PC-9 (cell line): ENCODE data around the gene ACSS2. TPM values are rescaled to one million over a fixed set of nuclear protein-coding genes. Genes with fewer than 3 reads are reported as not detected.

Experiments used
- BruUV-seq: library from RNA; stranded (reverse); fragments of 400-500 nt; replicated peaks from 2 replicates; lab custom pipeline; 2021; lab: Mats Ljungman, UMichigan
- CTCF ChIA-PET: fragments of 300-600 bp; sonication (Branson Sonifier 250); formaldehyde crosslinking; loops from one replicate; lab custom pipeline; 2022; ENCODE audit warnings: antibody characterized with exemption; lab: Charles Lee
- POLR2A ChIA-PET: fragments of 300-600 bp; sonication (Branson Sonifier 250); formaldehyde crosslinking; loops from one replicate; lab custom pipeline; 2022; ENCODE audit warnings: antibody characterized with exemption; ENCODE audit not compliant: unreplicated experiment; lab: Charles Lee
- DNase-seq, 2 experiments: peaks; one replicate each; pipeline versions ENCODE4 v3.0.0 to v3.0.0-alpha.2; 2015 to 2022; ENCODE audit warnings: mixed read lengths in 1 of 2
- H2AFZ ChIP-seq: fragments of 200-600 bp; sonication (generic); 2 replicates; pipeline ENCODE4 v1.8.1; 2017; ENCODE audit warnings: antibody characterized with exemption
- H3F3A ChIP-seq: fragments of 200-600 bp; sonication (generic); 2 replicates; pipeline ENCODE4 v1.8.1; 2017; ENCODE audit warnings: antibody characterized with exemption, mild to moderate bottlenecking, low read depth; ENCODE audit not compliant: insufficient read depth
- H3K27ac ChIP-seq: fragments of 200-600 bp; sonication (generic); 2 replicates; pipeline ENCODE4 v1.6.1; 2016; ENCODE audit warnings: mixed run types
- H3K27me3 ChIP-seq: fragments of 200-600 bp; sonication (generic); 2 replicates; pipeline ENCODE4 v1.6.1; 2016; ENCODE audit warnings: low read depth, mixed run types; ENCODE audit not compliant: insufficient read depth
- H3K36me3 ChIP-seq: fragments of 200-600 bp; sonication (generic); 2 replicates; pipeline ENCODE4 v1.6.1; 2016; ENCODE audit warnings: low read depth, mixed run types
- H3K4me1 ChIP-seq: fragments of 200-600 bp; sonication (generic); replicated peaks from 2 replicates; pipeline ENCODE4 v1.6.1; 2016; ENCODE audit warnings: mixed run types; ENCODE audit not compliant: insufficient read depth
- H3K4me2 ChIP-seq: fragments of 200-600 bp; sonication (generic); 2 replicates; pipeline ENCODE4 v1.6.1; 2017; ENCODE audit warnings: mixed run types
- H3K4me3 ChIP-seq: fragments of 200-600 bp; sonication (generic); 2 replicates; pipeline ENCODE4 v1.6.1; 2016; ENCODE audit warnings: mixed run types
- H3K79me2 ChIP-seq: fragments of 200-600 bp; sonication (generic); 2 replicates; pipeline ENCODE4 v1.6.1; 2017; ENCODE audit warnings: low read depth, mixed run types
- H3K9me2 ChIP-seq: fragments of 200-600 bp; sonication (generic); 2 replicates; pipeline ENCODE4 v1.8.1; 2017; ENCODE audit warnings: mild to moderate bottlenecking; ENCODE audit not compliant: insufficient read depth
- H3K9me3 ChIP-seq: fragments of 200-600 bp; sonication (generic); 2 replicates; pipeline ENCODE4 v1.8.1; 2016; ENCODE audit warnings: low read depth; ENCODE audit not compliant: insufficient read depth
- H4K20me1 ChIP-seq: fragments of 200-600 bp; sonication (generic); 2 replicates; pipeline ENCODE4 v1.8.1; 2017; ENCODE audit not compliant: insufficient read depth
- EZH2 ChIP-seq: fragments of 200-600 bp; sonication (generic); IDR thresholded peaks from 2 replicates; pipeline ENCODE4 v1.8.0; 2017; ENCODE audit warnings: antibody characterized with exemption, low read depth
- intact Hi-C: fragments of 100-400 bp; cut with micrococcal nuclease; formaldehyde crosslinking; loops from one replicate; pipeline ENCODE4 v1.10.0; 2022; ENCODE audit not compliant: unreplicated experiment
- total RNA-seq: library from RNA; stranded (reverse); gene quantifications from 2 replicates; pipeline ENCODE4 v1.2.3, GENCODE V29; 2021
- TF ChIP-seq, protein P1 (sequence below): fragments of 200-600 bp; sonication (generic); conservative IDR thresholded peaks from 2 replicates; pipeline ENCODE4 v1.6.1; 2017; ENCODE audit warnings: mixed run types, antibody characterized with exemption, mild to moderate bottlenecking, moderate library complexity

The ACSS2 gene
- total RNA-seq, 1 experiment from 2014 or later = 108 TPM

DNA sequence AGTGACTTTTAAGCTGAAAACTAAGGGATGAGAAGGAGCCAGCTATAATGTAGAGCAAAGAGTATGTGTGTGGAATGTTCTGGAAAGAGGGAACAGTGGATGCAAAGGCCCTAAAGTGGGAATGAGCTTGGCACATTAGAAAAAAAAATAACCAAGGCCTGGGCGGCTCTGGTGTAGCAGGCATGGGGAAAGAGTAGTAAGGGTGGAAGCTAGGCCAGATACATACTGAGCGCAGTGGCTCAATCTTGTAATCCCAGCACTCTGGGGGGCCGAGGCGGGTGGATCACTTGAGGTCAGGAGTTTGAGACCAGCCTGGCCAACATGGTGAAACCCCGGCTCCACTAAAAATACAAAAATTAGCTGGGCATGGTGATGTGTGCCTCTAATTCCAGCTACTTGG is 12.2 kb upstream of the ACSS2 start:
- ChIA-PET CTCF (interaction anchor here (1.0 to 1.2 kb wide), 2 partner anchors 10 to 92 kb away, joined by 4 read pairs; no protein-coding TSS in a partner anchor), POLR2A (no interaction called here)
- Histone ChIP-seq H3K27ac (no peak overlapping the region), H4K20me1 (no peaks in the 10 kb centered on the region), H3K36me3 (no peaks in the 10 kb centered on the region), H3K4me3 (no peak overlapping the region), H2AFZ (no peak overlapping the region), H3K4me1 (peaks cover 21% of the 10 kb centered on the region), H3K27me3 (no peaks in the 10 kb centered on the region), H3F3A (no peaks in the 10 kb centered on the region), H3K9me2 (no peaks in the 10 kb centered on the region), H3K9me3 (no peaks in the 10 kb centered on the region), H3K79me2 (no peaks in the 10 kb centered on the region), H3K4me2 (no peak overlapping the region)
- BruUV-seq = no TSS peak
- intact Hi-C loops = no loop called here
- TF ChIP-seq, protein P1, sequence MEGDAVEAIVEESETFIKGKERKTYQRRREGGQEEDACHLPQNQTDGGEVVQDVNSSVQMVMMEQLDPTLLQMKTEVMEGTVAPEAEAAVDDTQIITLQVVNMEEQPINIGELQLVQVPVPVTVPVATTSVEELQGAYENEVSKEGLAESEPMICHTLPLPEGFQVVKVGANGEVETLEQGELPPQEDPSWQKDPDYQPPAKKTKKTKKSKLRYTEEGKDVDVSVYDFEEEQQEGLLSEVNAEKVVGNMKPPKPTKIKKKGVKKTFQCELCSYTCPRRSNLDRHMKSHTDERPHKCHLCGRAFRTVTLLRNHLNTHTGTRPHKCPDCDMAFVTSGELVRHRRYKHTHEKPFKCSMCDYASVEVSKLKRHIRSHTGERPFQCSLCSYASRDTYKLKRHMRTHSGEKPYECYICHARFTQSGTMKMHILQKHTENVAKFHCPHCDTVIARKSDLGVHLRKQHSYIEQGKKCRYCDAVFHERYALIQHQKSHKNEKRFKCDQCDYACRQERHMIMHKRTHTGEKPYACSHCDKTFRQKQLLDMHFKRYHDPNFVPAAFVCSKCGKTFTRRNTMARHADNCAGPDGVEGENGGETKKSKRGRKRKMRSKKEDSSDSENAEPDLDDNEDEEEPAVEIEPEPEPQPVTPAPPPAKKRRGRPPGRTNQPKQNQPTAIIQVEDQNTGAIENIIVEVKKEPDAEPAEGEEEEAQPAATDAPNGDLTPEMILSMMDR = no peak
- no peak for TF ChIP-seq EZH2
- DNase-seq = no peak

DNA sequence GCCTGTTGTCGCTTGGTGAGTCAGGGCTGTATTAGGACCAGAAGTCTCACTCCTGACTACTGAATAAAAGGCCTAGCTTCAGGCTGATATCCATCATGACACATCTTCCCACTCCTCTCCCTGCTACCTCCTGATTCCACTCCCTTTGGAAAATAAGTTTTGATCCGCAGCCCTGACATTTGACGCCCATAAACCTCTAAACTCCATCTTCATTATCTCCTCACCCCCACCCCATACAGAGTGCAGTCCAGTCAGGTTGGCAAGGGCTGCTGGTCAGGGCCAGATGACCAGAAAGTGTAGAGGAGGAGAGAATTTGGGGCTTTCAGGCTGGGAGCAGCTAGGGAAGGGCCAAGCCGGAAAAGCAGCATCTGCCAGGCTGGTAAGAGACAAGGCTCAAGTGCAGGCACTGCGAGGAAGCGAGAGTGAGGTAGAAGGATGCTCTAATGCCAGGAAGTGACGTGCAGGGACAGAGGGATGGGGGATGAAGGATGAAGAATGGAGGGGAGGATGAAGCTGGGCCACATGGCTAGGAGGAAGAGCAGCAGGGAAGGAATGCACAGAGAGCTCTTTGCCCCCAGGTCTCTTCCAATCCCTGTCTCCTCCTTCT is 5.0 kb upstream of the ACSS2 start:
- intact Hi-C loops = loop anchor here (5.0 to 10.0 kb wide), 2 partner anchors 39 to 113 kb away; no protein-coding TSS in a partner anchor
- no peak for DNase-seq
- Histone ChIP-seq H3K79me2 (no peaks in the 10 kb centered on the region), H3K27me3 (no peaks in the 10 kb centered on the region), H3K4me1 (peaks cover 17% of the 10 kb centered on the region), H4K20me1 (no peaks in the 10 kb centered on the region), H3K36me3 (no peaks in the 10 kb centered on the region), H3K4me2 (no peak overlapping the region), H3K9me3 (no peaks in the 10 kb centered on the region), H3K27ac (no peak overlapping the region), H2AFZ (no peak overlapping the region), H3K4me3 (no peak overlapping the region), H3K9me2 (no peaks in the 10 kb centered on the region), H3F3A (peaks cover 5% of the 10 kb centered on the region; the same call in 1 of the 2 replicates)
- ChIA-PET POLR2A (no interaction called here), CTCF (interaction anchor here (0.5 kb wide), 2 partner anchors 434 to 1166 kb away, joined by 3 to 5 read pairs; no protein-coding TSS in a partner anchor)
- BruUV-seq = no TSS peak
- TF ChIP-seq, protein P1 = no peak
- TF ChIP-seq EZH2 = no peak

DNA sequence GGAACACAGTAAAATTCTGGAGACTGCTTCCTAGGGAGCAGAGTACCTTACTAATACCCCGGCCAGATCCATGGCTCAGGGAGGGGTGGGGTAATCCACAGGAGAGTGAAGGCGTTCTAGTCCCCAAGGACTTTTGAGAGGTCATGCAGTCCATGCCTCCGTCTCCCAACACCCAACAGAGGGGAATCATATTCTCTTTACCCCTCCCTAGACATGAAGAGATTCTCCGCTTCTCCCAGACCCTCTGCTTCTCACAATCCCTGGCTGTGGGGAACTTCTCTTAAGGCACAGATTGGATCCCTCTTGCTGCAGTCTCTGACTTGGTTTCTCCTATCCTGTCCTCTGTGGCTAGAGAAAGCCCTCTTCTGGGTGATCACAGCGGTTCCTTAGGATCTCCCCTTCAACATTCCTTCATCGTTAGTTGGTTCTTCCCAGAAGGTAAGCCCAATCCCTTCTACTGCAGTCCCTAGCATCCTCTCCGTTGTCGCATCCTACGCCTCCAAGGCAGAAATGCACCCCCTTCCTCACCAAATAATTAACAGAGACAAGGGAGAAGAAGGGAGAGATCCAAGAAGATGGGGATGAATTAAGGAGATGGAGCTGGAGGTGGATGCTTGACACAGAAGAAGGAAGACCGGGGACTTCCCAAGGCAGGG is 4.3 kb upstream of the ACSS2 start:
- no peaks in the 10 kb centered on the region for H4K20me1 ChIP-seq
- no peak overlapping the region for H3K4me2 ChIP-seq
- H3F3A ChIP-seq = peaks cover 5% of the 10 kb centered on the region; the same call in 1 of the 2 replicates
- no peaks in the 10 kb centered on the region for H3K36me3 ChIP-seq
- TF ChIP-seq EZH2 = no peak
- TF ChIP-seq, protein P1 = no peak
- H2AFZ ChIP-seq = no peak overlapping the region
- H3K9me2 ChIP-seq = no peaks in the 10 kb centered on the region
- BruUV-seq = no TSS peak
- CTCF ChIA-PET = interaction anchor here (0.5 to 1.3 kb wide), 5 partner anchors 69 to 1167 kb away, joined by 3 to 5 read pairs (median 3); partner anchors contain the start of genes GSS and MYH7B
- H3K4me1 ChIP-seq = peaks cover 17% of the 10 kb centered on the region
- no peak overlapping the region for H3K27ac ChIP-seq
- peaks cover 6% of the 10 kb centered on the region for H3K79me2 ChIP-seq
- no peaks in the 10 kb centered on the region for H3K9me3 ChIP-seq
- intact Hi-C loops = loop anchor here (5.0 to 10.0 kb wide), 2 partner anchors 40 to 113 kb away; no protein-coding TSS in a partner anchor
- H3K27me3 ChIP-seq = no peaks in the 10 kb centered on the region
- POLR2A ChIA-PET = no interaction called here
- H3K4me3 ChIP-seq = no peak overlapping the region
- DNase-seq = no peak
